HK-2 (cell line): Measurements from ENCODE around the gene LTBP3.
"Not testable (repeated sequence)": the region's sequence is repeated elsewhere in the genome, so short reads cannot be mapped to it uniquely, and the experiment has no call there.

ENCODE experiments used
- DNase-seq: peaks from one replicate; pipeline ENCODE4 v3.0.0-alpha.2; 2018; ENCODE audit not compliant: unreplicated experiment

LTBP3 gene

DNA sequence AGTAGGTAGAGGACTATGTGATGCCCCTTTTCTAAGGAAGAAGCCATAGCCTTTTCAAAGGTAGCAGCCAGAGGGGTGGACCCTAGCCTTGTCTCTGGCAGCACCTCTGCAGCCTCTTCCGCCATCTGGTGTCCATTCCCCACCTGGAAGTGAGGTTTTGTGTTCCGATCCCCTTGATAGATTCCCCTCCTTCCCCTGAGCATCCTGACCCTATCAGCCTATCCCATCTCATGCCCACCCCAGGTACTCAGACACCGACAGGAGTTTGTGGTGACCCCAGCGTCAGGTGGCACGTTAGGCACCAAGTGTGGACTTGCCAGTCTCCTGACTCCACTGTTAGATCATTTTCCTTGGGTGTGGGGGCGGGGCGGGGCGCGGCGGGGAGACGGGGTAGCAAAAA, 13.8 kb upstream of the LTBP3 start:
- no peak for DNase-seq

DNA sequence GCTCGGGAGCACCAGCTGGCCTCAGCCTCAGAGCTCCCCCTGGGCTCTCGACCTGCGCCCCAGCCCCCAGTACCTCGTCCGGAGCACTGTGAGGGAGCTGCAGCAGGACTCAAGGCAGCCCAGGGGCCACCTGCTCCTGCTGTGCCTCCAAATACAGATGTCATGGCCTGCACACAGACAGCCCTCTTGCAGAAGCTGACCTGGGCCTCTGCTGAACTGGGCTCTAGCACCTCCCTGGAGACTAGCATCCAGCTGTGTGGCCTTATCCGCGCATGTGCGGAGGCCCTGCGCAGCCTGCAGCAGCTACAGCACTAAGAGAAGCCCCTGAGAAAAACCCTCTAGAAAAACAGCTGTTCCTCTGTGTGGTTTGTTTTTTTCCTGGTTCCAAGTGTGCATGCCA, 13.3 kb upstream of the LTBP3 start:
- DNase-seq, result no peak

DNA sequence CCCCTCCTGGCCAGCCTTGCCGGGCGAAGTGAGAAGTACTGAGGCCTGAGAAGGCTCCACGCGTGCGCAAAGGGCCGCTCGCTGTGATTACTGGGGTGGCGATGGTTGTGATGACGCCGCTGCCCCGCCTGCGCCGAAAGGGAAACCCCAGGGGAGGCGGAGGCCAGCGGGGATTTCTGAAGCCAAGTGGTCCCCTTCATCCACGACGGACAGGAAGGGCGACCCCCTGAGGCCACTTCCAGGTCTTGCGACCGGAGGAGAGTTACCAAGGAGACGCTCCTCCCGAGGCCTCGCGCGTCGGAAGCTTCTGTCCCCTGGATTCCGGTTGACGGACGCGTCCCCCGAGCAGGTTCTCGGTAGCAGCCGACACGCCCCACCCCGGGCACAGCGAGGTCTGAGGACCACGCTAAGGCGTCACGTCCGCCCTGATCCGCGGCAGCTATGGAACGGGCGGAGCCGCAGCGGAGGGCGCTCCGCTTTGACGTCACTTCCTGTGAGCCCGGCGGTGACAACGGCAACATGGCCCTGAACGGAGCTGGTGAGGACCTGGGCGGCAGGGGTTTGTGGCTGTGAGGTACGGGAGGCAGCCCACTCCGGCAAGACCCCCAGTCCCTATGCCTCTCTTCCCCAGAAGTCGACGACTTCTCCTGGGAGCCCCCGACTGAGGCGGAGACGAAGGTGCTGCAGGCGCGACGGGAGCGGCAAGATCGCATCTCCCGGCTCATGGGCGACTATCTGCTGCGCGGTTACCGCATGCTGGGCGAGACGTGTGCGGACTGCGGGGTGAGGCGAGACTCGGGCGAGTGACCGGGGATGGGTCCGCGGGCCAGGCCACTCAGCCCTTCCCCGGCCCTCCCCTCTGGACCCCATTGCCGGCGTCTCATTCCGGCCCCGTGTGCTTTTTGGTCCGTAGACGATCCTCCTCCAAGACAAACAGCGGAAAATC, 12.1 kb upstream of the LTBP3 start, which contains the start of gene ZNRD2:
Gene ZNRD2 (plus strand): TSS at position 505 of the 946 bp plus-strand sequence. CDS start 15 bp downstream, at position 520.
- peak; percentile 94 for DNase-seq

DNA sequence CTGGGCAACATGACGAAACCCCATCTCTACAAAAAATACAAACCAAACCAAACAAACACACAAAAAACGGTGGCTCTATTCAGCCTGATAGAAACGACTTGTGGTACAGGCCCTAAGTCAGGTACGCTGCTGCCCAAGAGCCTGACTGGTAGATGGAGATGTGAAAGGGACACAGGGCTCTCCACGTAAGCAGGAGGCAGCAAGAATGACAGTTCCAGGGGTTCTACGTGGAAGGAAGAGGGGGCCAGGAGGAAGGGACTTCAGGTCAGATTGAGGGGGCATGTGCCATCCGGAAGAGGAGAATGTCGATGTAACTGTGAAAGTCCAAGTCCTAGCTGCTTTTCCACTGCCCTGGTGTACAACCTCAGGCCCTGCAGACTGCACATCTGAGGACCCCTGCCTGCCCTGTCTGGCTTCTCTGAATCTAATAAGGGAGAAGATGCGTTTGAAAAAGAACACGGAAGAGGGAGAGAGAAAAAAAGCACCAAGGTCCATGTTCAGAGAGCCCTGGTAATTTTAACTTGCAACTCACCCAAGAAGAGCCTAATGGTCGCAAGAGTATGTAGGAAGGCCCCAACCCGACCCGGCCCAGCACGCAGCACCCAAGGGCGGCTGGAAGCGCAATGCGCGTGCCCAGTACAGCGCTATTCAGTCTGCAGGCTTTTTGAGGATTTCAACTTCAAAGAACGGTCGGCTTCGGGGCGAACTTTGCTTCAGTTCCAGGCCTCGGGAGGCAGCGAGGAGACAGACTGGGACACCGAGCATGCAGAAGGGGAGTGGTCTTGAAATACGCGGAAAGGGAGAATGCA, 11.2 kb upstream of the LTBP3 start:
- DNase-seq, result no peak

- DNase-seq, result no peak
Observed at GRCh38 chr11:65565624-65566453, 7.7 kb upstream of the LTBP3 start.

GRCh38 chr11:65564879-65565559, 6.9 kb upstream of the LTBP3 start:
- not testable (repeated sequence) for DNase-seq

DNA sequence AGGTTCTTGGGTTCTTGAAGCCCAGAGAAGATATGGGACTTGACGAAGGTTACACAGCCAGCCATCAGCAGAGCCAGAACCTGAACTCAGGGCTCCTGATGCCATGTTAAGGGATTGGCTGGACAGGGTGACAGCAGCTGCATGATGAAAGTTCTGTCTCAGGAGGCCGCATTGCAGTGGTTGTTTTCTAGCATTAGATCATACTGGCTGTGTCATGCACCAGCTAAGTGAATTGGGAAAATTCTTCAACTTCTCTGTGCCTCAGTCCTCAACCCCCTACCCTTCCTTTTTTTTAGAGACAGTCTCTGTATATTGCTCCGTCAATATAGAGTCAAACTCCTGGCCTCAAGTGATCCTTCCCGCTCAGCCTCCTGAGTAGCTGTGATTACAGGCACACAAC, 5.4 kb upstream of the LTBP3 start:
- no peak for DNase-seq

DNA sequence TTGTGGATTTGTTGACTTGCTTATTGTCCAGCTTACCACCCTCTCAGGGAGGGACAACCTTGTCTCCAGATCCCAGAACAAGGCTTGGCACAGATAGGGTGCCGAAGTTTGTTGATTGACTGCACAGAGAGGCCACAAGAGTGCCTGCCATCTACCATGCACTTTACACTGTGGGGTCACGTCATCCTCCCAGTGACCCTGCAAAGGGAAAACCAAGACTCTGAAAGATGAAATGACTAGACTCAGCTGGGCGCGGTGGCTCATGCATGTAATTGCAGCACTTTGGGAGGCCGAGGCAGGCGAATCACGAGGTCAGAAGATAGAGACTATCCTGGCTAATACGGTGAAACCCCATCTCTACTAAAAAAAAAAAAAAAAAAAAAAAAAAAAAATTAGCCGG, 4.6 kb upstream of the LTBP3 start:
- DNase-seq, result no peak

DNA sequence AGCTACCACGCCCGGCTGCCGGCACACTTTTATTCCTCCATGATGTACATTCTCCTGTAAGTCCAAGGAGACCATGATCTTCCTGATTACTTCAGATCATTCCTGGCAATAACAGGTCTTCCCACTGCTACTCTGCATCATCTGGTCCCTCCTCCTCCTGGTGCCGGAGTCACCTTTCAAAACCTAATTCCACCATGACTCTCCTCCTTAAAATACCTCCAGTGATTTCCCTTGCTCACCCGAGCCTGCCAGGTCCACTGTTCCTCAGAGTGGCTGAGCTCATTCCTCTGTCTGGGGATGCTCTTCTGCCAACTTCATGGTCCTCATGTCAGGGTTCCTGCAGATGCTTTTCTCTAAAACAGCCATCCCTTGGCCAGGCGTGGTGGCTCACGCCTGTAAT, 3.9 kb upstream of the LTBP3 start:
- no peak for DNase-seq

DNA sequence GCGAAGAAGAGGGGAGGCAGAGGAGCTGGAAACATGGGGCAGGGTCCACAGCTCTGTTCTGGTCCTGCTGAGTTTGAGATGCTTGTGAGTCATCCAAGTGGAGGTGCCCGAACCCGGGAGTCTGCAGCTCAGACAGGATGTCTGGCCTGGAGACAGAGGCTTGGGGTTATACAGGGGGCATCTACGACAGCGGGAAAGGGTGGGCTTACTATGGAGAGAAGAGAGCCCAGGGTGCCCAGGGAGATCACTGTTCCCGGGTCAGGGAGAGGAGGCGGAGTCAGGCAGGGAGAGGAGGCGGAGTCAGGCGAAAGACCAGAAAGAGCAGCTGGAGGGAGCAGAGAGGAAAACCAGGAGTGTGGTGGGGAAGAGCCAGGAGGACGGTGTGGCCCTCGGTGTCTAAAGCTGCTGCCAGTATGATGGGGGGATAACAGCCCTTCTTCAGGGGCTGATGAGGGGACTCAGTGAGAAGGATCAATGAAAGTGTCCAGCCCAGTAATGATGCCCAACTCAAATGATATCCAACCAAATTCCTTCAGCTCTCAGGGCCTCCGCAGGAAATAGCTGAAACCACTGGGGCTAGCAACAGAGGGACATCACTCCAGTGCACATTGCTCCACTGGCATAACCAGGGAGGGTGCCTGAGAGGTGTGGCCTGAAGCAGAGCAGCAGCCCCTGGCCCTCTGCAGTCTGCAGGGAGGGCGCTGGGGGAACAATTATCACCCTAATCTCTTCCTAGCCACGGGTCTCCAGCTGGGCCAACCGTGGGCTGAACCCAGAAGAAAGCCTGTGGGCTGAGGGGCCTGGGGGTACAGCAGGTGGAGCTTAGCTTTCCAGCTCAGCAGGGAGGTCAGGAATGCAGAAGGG, 2.6 kb upstream of the LTBP3 start:
- peak; percentile 58 for DNase-seq

- peak; percentile 77 for DNase-seq
Observed at GRCh38 chr11:65559951-65560537, 1.9 kb upstream of the LTBP3 start.

DNA sequence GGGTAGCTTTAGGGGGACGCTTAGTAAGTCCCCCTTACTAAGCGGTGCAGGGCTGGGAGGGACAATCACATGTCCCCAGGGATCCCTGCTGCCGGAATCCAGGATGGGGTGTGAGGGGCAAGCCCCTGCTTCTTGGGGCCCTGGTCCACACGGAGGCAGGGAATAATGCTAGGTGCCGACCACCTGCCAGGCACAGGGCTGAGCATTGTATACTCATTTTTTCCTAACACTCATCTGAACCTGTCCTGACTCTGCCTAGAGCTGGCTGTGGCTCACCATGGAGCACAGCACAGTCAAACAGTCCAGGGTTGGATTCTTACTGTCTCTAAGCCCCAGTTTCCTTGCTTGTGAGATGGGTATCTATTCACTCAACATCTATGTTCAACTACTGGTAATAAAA, 1.4 kb upstream of the LTBP3 start:
- no peak for DNase-seq

DNA sequence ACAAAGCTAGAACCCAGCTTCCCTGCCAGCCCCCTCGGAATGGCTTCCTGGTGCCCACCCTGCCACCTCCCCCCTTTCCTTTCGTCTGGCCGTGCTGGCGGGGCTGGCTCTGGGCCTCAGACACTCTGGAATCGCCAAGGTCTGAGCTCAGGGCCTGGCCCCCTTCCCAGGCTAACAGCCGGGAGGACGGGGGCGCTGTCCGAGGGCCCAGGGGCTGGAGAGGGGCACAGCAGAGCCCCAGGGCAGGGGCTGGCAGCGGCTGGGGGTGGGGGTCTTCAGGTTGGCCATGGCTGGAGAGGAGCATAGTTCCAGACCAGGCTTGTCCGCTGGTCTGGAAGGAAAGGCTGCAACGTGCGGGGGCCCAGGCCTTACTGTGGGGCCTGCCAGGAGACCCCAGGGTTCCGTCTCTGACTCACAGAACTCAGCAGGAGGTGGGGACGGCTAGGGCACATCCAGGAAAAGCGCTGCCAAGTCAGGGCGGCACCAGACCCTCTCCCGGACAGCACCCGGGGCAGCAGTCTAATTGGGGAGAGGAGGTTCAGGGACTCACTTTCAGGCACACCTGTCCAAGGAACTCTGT, 861 bp upstream of the LTBP3 start:
- no peak for DNase-seq

DNA sequence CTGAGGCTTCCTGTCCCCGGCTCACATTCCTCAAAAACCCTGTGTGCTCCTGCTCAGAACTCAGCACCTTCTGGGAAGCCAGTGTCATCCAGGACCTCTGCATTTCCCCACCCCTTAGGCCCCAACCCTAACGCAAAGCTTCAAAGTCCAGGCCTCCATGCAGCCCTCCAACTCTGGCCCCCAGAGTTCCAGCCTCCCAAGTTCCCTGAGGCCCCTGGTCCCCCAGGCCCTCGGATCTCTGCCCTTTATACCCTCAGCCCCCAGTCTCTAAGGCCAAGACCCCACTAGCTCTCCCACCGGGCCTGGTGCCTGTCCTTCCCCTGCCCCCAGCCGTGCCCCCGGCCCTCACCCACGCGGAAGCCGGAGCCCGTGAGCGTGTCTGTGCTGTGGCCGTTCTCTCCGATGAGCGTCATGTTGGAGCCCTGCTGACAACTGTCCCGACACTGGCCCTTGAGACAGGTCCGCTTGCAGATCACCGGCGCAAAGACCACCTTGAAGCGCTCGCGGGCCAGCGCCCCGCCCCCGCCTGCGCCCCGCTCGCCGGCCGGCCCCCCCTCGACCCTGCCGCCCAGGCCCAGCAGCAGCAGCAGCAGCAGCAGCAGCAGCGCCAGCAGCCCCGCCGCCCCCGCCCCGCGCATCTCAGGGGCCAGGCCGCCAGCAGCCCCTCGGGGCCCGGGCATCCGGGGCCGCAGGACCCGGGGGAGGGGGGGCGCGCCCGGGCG, 718 bp downstream of the LTBP3 start:
- no peak for DNase-seq

DNA sequence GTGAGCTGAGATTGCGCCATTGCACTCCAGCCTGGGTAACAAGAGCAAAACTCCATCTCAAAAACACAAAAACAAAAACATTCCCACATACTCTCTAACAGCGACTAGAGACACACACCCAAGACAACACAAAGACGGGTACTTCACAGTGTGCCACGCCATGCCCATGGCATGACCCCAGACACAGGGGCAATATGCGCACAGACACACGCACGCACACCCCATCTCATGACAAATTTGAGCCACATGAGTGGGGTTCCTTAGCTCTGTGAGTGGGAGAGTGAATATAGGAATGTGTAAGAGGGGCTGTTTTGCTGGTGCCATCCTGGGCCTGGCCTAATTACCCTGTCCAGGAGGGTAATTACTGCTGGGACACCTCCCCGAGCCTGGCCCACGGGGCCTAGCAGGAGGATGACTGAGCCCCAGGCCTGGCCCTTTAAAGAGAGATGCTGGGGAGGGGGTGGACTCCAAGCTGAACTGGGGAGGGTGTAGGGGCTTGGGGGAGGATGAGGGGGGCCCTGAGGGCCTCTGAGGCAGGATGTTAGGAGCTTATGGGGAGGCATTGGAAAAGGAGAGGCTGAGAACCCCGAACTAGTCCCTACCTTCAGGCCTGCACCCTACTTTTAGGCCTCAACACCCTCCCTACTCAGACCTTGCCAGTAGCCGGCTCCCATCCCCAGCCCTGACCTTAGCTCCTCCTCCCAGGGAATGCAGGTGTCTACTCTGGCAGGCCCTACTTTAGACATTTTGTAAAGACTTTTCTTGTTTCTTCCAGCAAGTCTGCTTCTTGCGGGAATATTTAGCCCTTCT, 1.5 kb downstream of the LTBP3 start:
- no peak for DNase-seq

DNA sequence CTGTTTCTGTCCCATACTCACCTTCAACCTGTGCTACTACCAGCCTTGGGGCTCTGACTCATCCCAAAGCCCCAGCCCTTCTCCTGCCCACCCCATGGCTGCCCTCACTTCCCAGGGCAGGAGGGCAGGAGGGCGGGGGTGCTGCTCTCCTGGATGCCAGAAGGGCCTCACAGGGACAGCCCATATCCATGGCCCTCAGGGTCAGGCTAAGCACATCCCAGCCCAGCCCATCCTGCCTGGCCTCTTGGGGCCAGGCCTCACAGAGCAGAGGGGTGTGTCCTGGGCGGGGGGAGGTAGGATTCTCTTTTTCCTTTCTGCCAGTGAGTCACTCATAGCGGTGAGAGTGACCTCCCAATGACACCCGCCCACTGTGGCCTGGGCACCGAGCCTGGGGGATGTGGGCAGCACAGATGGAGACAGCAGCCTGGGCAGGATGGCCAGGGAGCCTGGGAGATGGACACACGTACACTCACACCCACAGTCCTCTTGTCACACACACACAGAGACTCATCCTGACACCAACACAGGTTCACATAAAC, 2.4 kb downstream of the LTBP3 start:
- peak; percentile 85 for DNase-seq

- DNase-seq, result no peak
Observed at GRCh38 chr11:65554842-65555430, 3.2 kb downstream of the LTBP3 start.
